Tibial nerve (tissue), 4 donors: ENCODE results near the gene TMC8.

Experiments used
- EP300 ChIP-seq, 2 donors: sonication (generic); formaldehyde crosslinking; IDR thresholded peaks; one replicate each; pipeline ENCODE4 v1.6.1; 2017; ENCODE audit warnings: antibody characterized with exemption in 2 of 2, mild to moderate bottlenecking in 1 of 2
- POLR2A ChIP-seq, 2 donors: fragments of 450-650 bp; IDR thresholded peaks; one replicate each; pipeline ENCODE4 v1.6.1; 2017; ENCODE audit warnings: antibody characterized with exemption in 2 of 2, mild to moderate bottlenecking in 2 of 2, moderate library complexity in 2 of 2
- TF ChIP-seq, protein P1 (sequence below), 5 experiments: fragments of 200-600 bp in 3 of 5; fragments of 450-650 bp in 2 of 5; sonication (generic) in 3 of 5; IDR thresholded peaks; one replicate each; pipeline ENCODE4 v1.5.1; 2016 to 2019; ENCODE audit warnings: antibody characterized with exemption in 5 of 5, mild to moderate bottlenecking in 3 of 5, moderate library complexity in 2 of 5

DNA sequence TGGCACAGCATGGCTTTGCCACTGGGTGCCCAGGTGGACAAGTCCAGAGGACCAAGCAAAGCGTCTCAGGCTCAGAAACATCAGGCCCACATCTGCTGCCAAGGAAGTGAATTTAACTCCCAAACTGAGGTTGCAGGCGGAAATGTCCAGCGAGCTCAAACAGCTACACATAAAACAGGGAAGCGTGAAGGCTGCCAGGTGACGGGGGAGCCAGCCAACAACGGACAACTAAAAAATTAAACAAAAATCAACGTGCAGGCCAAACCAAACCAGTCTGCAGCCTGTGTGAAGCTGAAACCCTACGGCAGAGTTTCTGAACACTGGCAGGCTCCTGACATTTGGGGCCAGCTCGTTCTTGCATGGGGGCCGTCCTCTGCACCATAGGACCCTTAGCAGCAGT lies 53.8 kb downstream of the TMC8 start:
- TF ChIP-seq, protein P1, sequence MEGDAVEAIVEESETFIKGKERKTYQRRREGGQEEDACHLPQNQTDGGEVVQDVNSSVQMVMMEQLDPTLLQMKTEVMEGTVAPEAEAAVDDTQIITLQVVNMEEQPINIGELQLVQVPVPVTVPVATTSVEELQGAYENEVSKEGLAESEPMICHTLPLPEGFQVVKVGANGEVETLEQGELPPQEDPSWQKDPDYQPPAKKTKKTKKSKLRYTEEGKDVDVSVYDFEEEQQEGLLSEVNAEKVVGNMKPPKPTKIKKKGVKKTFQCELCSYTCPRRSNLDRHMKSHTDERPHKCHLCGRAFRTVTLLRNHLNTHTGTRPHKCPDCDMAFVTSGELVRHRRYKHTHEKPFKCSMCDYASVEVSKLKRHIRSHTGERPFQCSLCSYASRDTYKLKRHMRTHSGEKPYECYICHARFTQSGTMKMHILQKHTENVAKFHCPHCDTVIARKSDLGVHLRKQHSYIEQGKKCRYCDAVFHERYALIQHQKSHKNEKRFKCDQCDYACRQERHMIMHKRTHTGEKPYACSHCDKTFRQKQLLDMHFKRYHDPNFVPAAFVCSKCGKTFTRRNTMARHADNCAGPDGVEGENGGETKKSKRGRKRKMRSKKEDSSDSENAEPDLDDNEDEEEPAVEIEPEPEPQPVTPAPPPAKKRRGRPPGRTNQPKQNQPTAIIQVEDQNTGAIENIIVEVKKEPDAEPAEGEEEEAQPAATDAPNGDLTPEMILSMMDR (IDR thresholded peaks at IDR 0.05) = no peak
- TF ChIP-seq POLR2A (IDR thresholded peaks at IDR 0.05) (no peak), EP300 (IDR thresholded peaks at IDR 0.05) (no peak)
